Neural cell (in vitro differentiated cells): ENCODE results near the gene SEC61B. TPM values are rescaled to one million over a fixed set of nuclear protein-coding genes. Genes with fewer than 3 reads are reported as not detected.

Experiments
- H2AFZ ChIP-seq: fragments of 200-600, 300-800 bp; sonication (generic), shearing (Covaris generic); 2 replicates; pipeline ENCODE4 v1.6.0; 2014; ENCODE audit warnings: low read depth, mild to moderate bottlenecking, antibody characterized with exemption, low read length, moderate library complexity
- H3F3A ChIP-seq: fragments of 200-600 bp; shearing (Covaris generic); 2 replicates; pipeline ENCODE4 v1.6.1; 2016; ENCODE audit warnings: mild to moderate bottlenecking, moderate library complexity, mixed read lengths, antibody characterized with exemption, low read length; ENCODE audit not compliant: insufficient read depth, poor library complexity, severe bottlenecking
- H3K27ac ChIP-seq: fragments of 200-600, 300-800 bp; sonication (generic), shearing (Covaris generic); 2 replicates; pipeline ENCODE4 v1.5.1; 2014; ENCODE audit warnings: mild to moderate bottlenecking, low read length, moderate library complexity
- H3K27me3 ChIP-seq: fragments of 300-800, 200-600 bp; sonication (generic), shearing (Covaris generic); 2 replicates; pipeline ENCODE4 v1.6.0; 2014; ENCODE audit warnings: mild to moderate bottlenecking, low read depth, low read length, moderate library complexity; ENCODE audit not compliant: insufficient read depth
- H3K36me3 ChIP-seq: fragments of 300-800, 200-600 bp; sonication (generic), shearing (Covaris generic); 2 replicates; pipeline ENCODE4 v1.5.1; 2014; ENCODE audit warnings: mild to moderate bottlenecking, antibody characterized with exemption, low read length, moderate library complexity; ENCODE audit not compliant: insufficient read depth
- H3K4me2 ChIP-seq: fragments of 300-800, 200-600 bp; sonication (generic), shearing (Covaris generic); 2 replicates; pipeline ENCODE4 v1.6.0; 2014; ENCODE audit warnings: mild to moderate bottlenecking, low read length
- H3K4me3 ChIP-seq: fragments of 300-800, 200-600 bp; sonication (generic), shearing (Covaris generic); 2 replicates; pipeline ENCODE4 v1.5.1; 2014; ENCODE audit warnings: mild to moderate bottlenecking, low read length, moderate library complexity
- H3K79me2 ChIP-seq: fragments of 200-600 bp; shearing (Covaris generic); replicated peaks from 2 replicates; pipeline ENCODE4 v1.6.0; 2014; ENCODE audit warnings: mild to moderate bottlenecking, low read length, moderate library complexity; ENCODE audit not compliant: insufficient read depth
- H3K9ac ChIP-seq: fragments of 300-800, 200-600 bp; sonication (generic), shearing (Covaris generic); 2 replicates; pipeline ENCODE4 v1.6.1; 2016; ENCODE audit warnings: mild to moderate bottlenecking, low read length, mixed read lengths
- H3K9me2 ChIP-seq: fragments of 200-600 bp; shearing (Covaris generic); 2 replicates; pipeline ENCODE4 v1.6.1; 2016; ENCODE audit warnings: mild to moderate bottlenecking, low read length, mixed read lengths; ENCODE audit not compliant: insufficient read depth
- H3K9me3 ChIP-seq: fragments of 200-600, 300-800 bp; sonication (generic), shearing (Covaris generic); 2 replicates; pipeline ENCODE4 v1.6.1; 2016; ENCODE audit warnings: mild to moderate bottlenecking, mixed run types, low read length, moderate library complexity, mixed read lengths
- H4K20me1 ChIP-seq: fragments of 200-600 bp; shearing (Covaris generic); 2 replicates; pipeline ENCODE4 v1.6.1; 2016; ENCODE audit warnings: mild to moderate bottlenecking, mixed run types; ENCODE audit not compliant: insufficient read depth
- EP300 ChIP-seq: fragments of 450-650 bp; conservative IDR thresholded peaks from 2 replicates; pipeline ENCODE4 v1.6.1; 2014; ENCODE audit warnings: antibody characterized with exemption, mild to moderate bottlenecking, moderate library complexity; ENCODE audit not compliant: poor library complexity, severe bottlenecking
- EZH2 ChIP-seq: fragments of 200-600, 300-800 bp; shearing (Covaris generic), sonication (generic); IDR thresholded peaks from 2 replicates; pipeline ENCODE4 v1.6.1; 2014; ENCODE audit warnings: antibody characterized with exemption, low read length, borderline replicate concordance, mild to moderate bottlenecking; ENCODE audit not compliant: insufficient read depth, poor library complexity, severe bottlenecking
- MXI1 ChIP-seq: fragments of 450-650 bp; conservative IDR thresholded peaks from 2 replicates; pipeline ENCODE4 v1.6.1; 2014; ENCODE audit warnings: antibody characterized with exemption, mild to moderate bottlenecking; ENCODE audit not compliant: poor library complexity, severe bottlenecking
- POLR2AphosphoS5 ChIP-seq: IDR thresholded peaks from 2 replicates; pipeline ENCODE4 v1.6.1; 2012
- RAD21 ChIP-seq: fragments of 450-650 bp; conservative IDR thresholded peaks from 2 replicates; pipeline ENCODE4 v1.6.1; 2014; ENCODE audit warnings: antibody characterized with exemption, mild to moderate bottlenecking, moderate library complexity
- SMC3 ChIP-seq: fragments of 450-650 bp; conservative IDR thresholded peaks from 2 replicates; pipeline ENCODE4 v1.6.1; 2014; ENCODE audit warnings: antibody characterized with exemption, mild to moderate bottlenecking, moderate library complexity; ENCODE audit not compliant: poor library complexity
- TAF1 ChIP-seq: IDR thresholded peaks from 2 replicates; pipeline ENCODE4 v1.6.1; 2012; ENCODE audit warnings: low read depth
- polyA plus RNA-seq: library from polyadenylated mRNA; depleted of rRNA; stranded (reverse); fragments of >200 nt; gene quantifications from 2 replicates; pipeline ENCODE4 v1.2.3, GENCODE V29; 2014
- TF ChIP-seq, protein P1 (sequence below): IDR thresholded peaks from 2 replicates; pipeline ENCODE4 v1.6.1; 2012; ENCODE audit warnings: borderline replicate concordance

The SEC61B gene
- polyA plus RNA-seq, 1 donor from 2014 or later, result 203 TPM

DNA sequence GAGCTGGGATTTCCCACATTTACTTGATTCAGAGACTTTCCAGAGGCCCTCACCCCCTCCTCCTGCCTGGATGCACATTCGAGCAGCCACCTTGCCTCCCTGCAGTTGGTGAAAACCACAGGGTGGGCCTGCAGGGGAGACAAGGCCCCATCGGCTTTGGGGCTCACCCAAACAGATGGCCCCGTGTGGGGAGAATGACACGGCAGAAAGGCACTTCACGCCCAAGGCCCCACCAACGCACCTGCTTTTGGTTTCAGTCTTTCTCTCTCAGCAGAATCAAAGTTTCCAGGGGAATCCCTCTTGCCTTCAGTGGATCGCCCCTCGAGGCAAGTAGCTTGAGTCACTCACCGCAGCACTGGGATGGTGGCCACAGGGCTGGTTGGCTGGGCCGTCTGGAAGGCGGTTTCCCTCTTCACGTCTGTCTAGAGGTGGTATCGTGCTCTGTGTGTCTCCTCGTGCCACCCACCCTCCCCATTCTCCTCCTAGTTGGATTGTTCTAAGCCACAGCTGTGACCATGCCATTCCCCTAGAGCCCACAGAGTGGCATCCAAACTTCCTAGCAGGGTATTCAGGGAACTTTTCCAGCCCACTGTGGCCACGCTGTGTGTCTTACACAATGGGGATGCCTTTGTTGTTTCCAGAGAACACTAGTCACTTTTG is 31.8 kb downstream of the SEC61B start:
- Histone ChIP-seq H3K9me3 (no peaks in the 10 kb centered on the region), H3K36me3 (no peaks in the 10 kb centered on the region), H2AFZ (no peak overlapping the region), H3K9ac (no peak overlapping the region), H3F3A (no peaks in the 10 kb centered on the region), H4K20me1 (no peaks in the 10 kb centered on the region), H3K4me3 (no peak overlapping the region), H3K4me2 (no peak overlapping the region), H3K79me2 (no peaks in the 10 kb centered on the region), H3K27me3 (no peaks in the 10 kb centered on the region), H3K27ac (no peak overlapping the region), H3K9me2 (no peaks in the 10 kb centered on the region)
- TF ChIP-seq TAF1 (no peak), RAD21 (no peak), EZH2 (no peak)

DNA sequence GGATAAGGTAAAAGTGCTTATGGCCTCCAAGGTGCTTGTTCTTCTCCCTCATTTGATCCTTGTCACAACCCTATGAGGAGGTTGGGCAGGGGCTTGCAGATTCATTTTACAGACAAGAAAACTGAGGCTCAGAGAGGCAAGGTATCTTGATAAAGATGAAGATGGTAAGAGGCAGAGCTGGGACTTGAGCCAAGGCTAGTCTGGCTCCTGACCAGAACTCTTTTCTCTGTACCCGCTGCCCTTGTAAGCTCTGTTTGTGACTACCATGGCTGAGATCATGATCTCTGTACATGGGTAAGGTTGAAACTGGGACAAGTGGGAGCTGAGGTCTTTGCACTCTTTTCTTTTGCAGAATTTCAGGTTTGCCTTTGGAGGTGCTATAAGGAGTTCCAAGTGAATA is 33.6 kb downstream of the SEC61B start:
- Histone ChIP-seq H3K36me3 (no peaks in the 10 kb centered on the region), H3K9me2 (no peaks in the 10 kb centered on the region), H3K4me2 (no peak overlapping the region), H3K79me2 (no peaks in the 10 kb centered on the region), H4K20me1 (no peaks in the 10 kb centered on the region), H3K9ac (no peak overlapping the region), H3K27ac (no peak overlapping the region), H3K9me3 (no peaks in the 10 kb centered on the region), H2AFZ (no peak overlapping the region), H3K4me3 (no peak overlapping the region), H3F3A (no peaks in the 10 kb centered on the region), H3K27me3 (no peaks in the 10 kb centered on the region)
- TF ChIP-seq, protein P1, sequence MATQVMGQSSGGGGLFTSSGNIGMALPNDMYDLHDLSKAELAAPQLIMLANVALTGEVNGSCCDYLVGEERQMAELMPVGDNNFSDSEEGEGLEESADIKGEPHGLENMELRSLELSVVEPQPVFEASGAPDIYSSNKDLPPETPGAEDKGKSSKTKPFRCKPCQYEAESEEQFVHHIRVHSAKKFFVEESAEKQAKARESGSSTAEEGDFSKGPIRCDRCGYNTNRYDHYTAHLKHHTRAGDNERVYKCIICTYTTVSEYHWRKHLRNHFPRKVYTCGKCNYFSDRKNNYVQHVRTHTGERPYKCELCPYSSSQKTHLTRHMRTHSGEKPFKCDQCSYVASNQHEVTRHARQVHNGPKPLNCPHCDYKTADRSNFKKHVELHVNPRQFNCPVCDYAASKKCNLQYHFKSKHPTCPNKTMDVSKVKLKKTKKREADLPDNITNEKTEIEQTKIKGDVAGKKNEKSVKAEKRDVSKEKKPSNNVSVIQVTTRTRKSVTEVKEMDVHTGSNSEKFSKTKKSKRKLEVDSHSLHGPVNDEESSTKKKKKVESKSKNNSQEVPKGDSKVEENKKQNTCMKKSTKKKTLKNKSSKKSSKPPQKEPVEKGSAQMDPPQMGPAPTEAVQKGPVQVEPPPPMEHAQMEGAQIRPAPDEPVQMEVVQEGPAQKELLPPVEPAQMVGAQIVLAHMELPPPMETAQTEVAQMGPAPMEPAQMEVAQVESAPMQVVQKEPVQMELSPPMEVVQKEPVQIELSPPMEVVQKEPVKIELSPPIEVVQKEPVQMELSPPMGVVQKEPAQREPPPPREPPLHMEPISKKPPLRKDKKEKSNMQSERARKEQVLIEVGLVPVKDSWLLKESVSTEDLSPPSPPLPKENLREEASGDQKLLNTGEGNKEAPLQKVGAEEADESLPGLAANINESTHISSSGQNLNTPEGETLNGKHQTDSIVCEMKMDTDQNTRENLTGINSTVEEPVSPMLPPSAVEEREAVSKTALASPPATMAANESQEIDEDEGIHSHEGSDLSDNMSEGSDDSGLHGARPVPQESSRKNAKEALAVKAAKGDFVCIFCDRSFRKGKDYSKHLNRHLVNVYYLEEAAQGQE, result no peak

DNA sequence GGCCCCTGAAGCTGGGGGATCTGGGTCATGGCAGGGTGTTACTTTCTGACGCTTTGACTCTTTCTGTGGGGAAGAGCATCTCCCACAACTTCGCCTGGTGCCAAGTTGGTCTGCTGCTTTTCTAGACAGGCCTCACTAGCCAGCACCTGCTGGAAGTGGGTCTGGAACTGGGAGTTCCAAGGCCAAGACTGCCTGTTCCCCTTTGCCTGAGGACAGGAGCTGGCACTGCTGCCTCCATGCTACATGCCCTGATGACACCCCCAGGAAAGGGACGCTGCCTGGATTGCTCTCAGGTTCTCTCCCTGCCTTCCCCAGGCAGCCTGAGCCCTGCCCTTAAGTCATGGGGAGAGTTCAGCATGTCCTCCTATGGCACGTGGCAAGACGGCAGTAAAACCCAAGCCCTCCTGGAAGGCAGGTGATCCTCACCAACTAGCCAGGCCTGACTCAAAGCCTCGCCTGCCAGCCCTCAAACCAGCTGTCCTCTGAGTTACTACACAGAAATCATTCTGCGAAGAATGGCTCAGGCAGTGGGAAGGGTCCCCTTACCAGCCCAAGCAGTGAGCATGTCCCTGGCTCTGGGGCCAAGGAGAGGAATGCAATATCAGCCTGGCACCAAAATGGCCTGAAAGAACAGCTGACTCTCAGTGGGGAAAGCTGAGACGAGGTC is 35.8 kb downstream of the SEC61B start:
- Histone ChIP-seq H2AFZ (no peak overlapping the region), H4K20me1 (no peaks in the 10 kb centered on the region), H3K9me3 (no peaks in the 10 kb centered on the region), H3K4me3 (no peak overlapping the region), H3K9ac (no peak overlapping the region), H3K79me2 (no peaks in the 10 kb centered on the region), H3F3A (no peaks in the 10 kb centered on the region), H3K4me2 (no peak overlapping the region), H3K27me3 (no peaks in the 10 kb centered on the region), H3K36me3 (no peaks in the 10 kb centered on the region), H3K9me2 (no peaks in the 10 kb centered on the region), H3K27ac (no peak overlapping the region)
- TF ChIP-seq MXI1 (no peak), SMC3 (no peak), TAF1 (no peak), EP300 (no peak), POLR2AphosphoS5 (no peak)
